Lung (tissue), 12 donors: ENCODE results near the gene TWF2. TPM values are rescaled to one million over a fixed set of nuclear protein-coding genes. Genes with fewer than 3 reads are reported as not detected.

Experiments
- ATAC-seq: fragments of 200-7000 bp; cut with Tn5 transposase; one replicate; pipeline ENCODE4 v1.9.1; 2020; ENCODE audit warnings: moderate number of reproducible peaks; ENCODE audit not compliant: insufficient read depth, low FRiP score
- DNase-seq, 3 donors: peaks; one replicate each; pipeline ENCODE4 v3.0.0-alpha.2; 2013 to 2017
- H3K27ac ChIP-seq, 2 donors: one replicate each; pipeline ENCODE4 v1.5.1; 2013; ENCODE audit warnings: mild to moderate bottlenecking in 2 of 2, moderate library complexity in 2 of 2, control low read depth in 1 of 2, inconsistent platforms in 1 of 2, low read depth in 1 of 2, low read length in 1 of 2
- H3K27me3 ChIP-seq, 3 donors: one replicate each; pipeline ENCODE4 v1.5.1; 2013; ENCODE audit warnings: low read length in 2 of 3; ENCODE audit not compliant: control insufficient read depth in 3 of 3, insufficient read depth in 3 of 3
- H3K36me3 ChIP-seq, 4 donors: one replicate each; pipeline ENCODE4 v1.5.1; 2013; ENCODE audit warnings: low read length in 4 of 4, mild to moderate bottlenecking in 1 of 4, moderate library complexity in 1 of 4; ENCODE audit not compliant: control insufficient read depth in 4 of 4, insufficient read depth in 4 of 4
- H3K4me1 ChIP-seq, 5 donors: one replicate each; pipeline ENCODE4 v1.5.1; 2013; ENCODE audit warnings: low read length in 5 of 5, mild to moderate bottlenecking in 2 of 5, moderate library complexity in 1 of 5; ENCODE audit not compliant: control insufficient read depth in 5 of 5, insufficient read depth in 5 of 5
- H3K4me3 ChIP-seq: one replicate; pipeline ENCODE4 v1.5.1; 2013; ENCODE audit warnings: mild to moderate bottlenecking, control low read depth, moderate library complexity
- H3K9ac ChIP-seq, 2 donors: one replicate each; pipeline ENCODE4 v1.5.1; 2013; ENCODE audit warnings: low read length in 2 of 2, control low read depth in 1 of 2; ENCODE audit not compliant: insufficient read depth in 1 of 2
- H3K9me3 ChIP-seq, 4 donors: one replicate each; pipeline ENCODE4 v1.5.1; 2013; ENCODE audit warnings: low read length in 3 of 4, mild to moderate bottlenecking in 1 of 4, moderate library complexity in 1 of 4; ENCODE audit not compliant: control insufficient read depth in 4 of 4, insufficient read depth in 3 of 4
- CTCF ChIP-seq: IDR thresholded peaks from 2 replicates; pipeline ENCODE4 v1.5.1; 2012; ENCODE audit warnings: mild to moderate bottlenecking; ENCODE audit errors: control extremely low read depth, extremely low read depth
- WGBS, 2 donors: extraction: QIAGEN DNeasy Blood & Tissue Kit; methylation state at CpG; one replicate each; pipeline ENCODE4 v1.1.7; 2013; 5-methylcytosine and 5-hydroxymethylcytosine counted together
- polyA plus RNA-seq, 2 donors: library from polyadenylated mRNA; stranded (reverse); fragments of 200-250 nt; gene quantifications; one replicate each; pipeline ENCODE4 v1.2.1, GENCODE V29; 2013
- total RNA-seq, 2 donors: library from RNA; depleted of rRNA in 1 of 2; stranded (reverse); fragments of >200 nt in 1 of 2; gene quantifications; one replicate each; pipeline ENCODE4 v1.2.1, GENCODE V29; 2014 to 2021
- donor health status: control.
- donor health status: control.
- donor health status: Bipolar disorder and iron deficiency.
- donor health status: healthy.
- donor health status: DM: yes; HTN: yes; CAD: no.

TWF2 gene
- total and polyA plus RNA-seq, 4 donors = 25.7 to 104 (median 60.7) TPM

GRCh38 chr3:52246728-52247408, 7.9 kb upstream of the TWF2 start:
- Histone ChIP-seq H3K4me3 (no peak overlapping the region), H3K9me3 (peaks cover 0 to 3% (median 0%) of the 10 kb centered on the region in 4 donors), H3K27me3 (no peaks in the 10 kb centered on the region), H3K27ac (peak overlapping the region in 1 of 2 donors; percentile 88), H3K4me1 (peaks cover 0 to 15% (median 10%) of the 10 kb centered on the region in 5 donors), H3K36me3 (peaks cover 0 to 24% (median 14%) of the 10 kb centered on the region in 4 donors), H3K9ac (no peak overlapping the region)
- 58 to 69% methylated on average over 14 of the region's 14 CpGs for WGBS, 2 donors
- no peak for ATAC-seq
- TF ChIP-seq CTCF = no peak
- DNase-seq = no peak

GRCh38 chr3:52246264-52246620, 7.3 kb upstream of the TWF2 start:
- H3K27ac ChIP-seq = peak overlapping the region in 1 of 2 donors; percentile 88
- H3K4me1 ChIP-seq = peaks cover 0 to 15% (median 10%) of the 10 kb centered on the region in 5 donors
- ATAC-seq (no peak), DNase-seq (peak in 1 of 3 donors; percentile 8)
- 32 to 54% methylated on average over 8 of the region's 8 CpGs for WGBS, 2 donors
- no peaks in the 10 kb centered on the region for H3K27me3 ChIP-seq
- H3K36me3 ChIP-seq = peaks cover 0 to 24% (median 13%) of the 10 kb centered on the region in 4 donors
- H3K9me3 ChIP-seq = peaks cover 0 to 3% (median 0%) of the 10 kb centered on the region in 4 donors
- no peak for TF ChIP-seq CTCF
- peak overlapping the region; percentile 53 for H3K4me3 ChIP-seq
- peak overlapping the region; percentile 11 to 51 for H3K9ac ChIP-seq

GRCh38 chr3:52245322-52246263, 6.6 kb upstream of the TWF2 start, which contains the start of gene PPM1M:
Gene PPM1M, plus strand, starts transcription at chr3:52245759. Its CDS starts 66 bp downstream, at chr3:52245825.
- TF ChIP-seq CTCF = no peak
- Histone ChIP-seq H3K4me3 (peak within 1 kb of the TSS; percentile 53), H3K9me3 (peaks cover 0 to 3% (median 0%) of the 10 kb centered on the region in 4 donors), H3K27ac (peak within 1 kb of the TSS in 1 of 2 donors; percentile 88), H3K36me3 (peaks cover 0 to 23% (median 12%) of the 10 kb centered on the region in 4 donors), H3K9ac (peak within 1 kb of the TSS; percentile 33 to 62), H3K27me3 (no peaks in the 10 kb centered on the region), H3K4me1 (peaks cover 0 to 15% (median 10%) of the 10 kb centered on the region in 5 donors)
- peak; percentile 15 for ATAC-seq
- WGBS, 2 donors = 1 to 2% methylated on average over 60 to 98 of the region's 98 CpGs
- peak; percentile 58 to 77 (median 74) for DNase-seq
